Stimulated activated CD4-positive, alpha-beta T cell treated with anti-CD3 and anti-CD28 coated beads, Interleukin-15, amount 100 ng/mL, for 1 hour (primary cell): ENCODE measurements around the gene SLC66A3.

ENCODE experiments used
- DNase-seq, 2 donors: peaks; one replicate each; pipeline ENCODE4 v3.0.0-alpha.2; 2020; ENCODE audit warnings: low read depth in 1 of 2, low spot score in 1 of 2

SLC66A3 gene

GRCh38 chr2:11213090-11213638 lies 57.9 kb downstream of the SLC66A3 start:
- no peak for DNase-seq

- DNase-seq = no peak
Observed at GRCh38 chr2:11213975-11214374, 58.7 kb downstream of the SLC66A3 start.

- DNase-seq = no peak
Observed at GRCh38 chr2:11214770-11215169, 59.5 kb downstream of the SLC66A3 start.

GRCh38 chr2:11215407-11215806 lies 60.1 kb downstream of the SLC66A3 start:
- no peak for DNase-seq

GRCh38 chr2:11220445-11220844 lies 65.2 kb downstream of the SLC66A3 start:
- DNase-seq = no peak

- DNase-seq = no peak
Observed at GRCh38 chr2:11222845-11223244, 67.6 kb downstream of the SLC66A3 start.

GRCh38 chr2:11224887-11225286 lies 69.6 kb downstream of the SLC66A3 start:
- DNase-seq = no peak

- DNase-seq = no peak
Observed at GRCh38 chr2:11227595-11227994, 72.3 kb downstream of the SLC66A3 start.
